Central memory CD8-positive, alpha-beta T cell (primary cell): ENCODE data around the gene CSNK1A1.
"Not testable (repeated sequence)": the region's sequence is repeated elsewhere in the genome, so short reads cannot be mapped to it uniquely, and the experiment has no call there.

Source experiments
- ATAC-seq: fragments of 150-1000 bp; cut with Tn5 transposase; replicated peaks from 2 replicates; pipeline ENCODE4 v1.10.0; 2022; ENCODE audit warnings: mild to moderate bottlenecking, moderate FRiP score, moderate number of reproducible peaks; ENCODE audit not compliant: poor library complexity, severe bottlenecking; ENCODE audit errors: extremely low read depth
- DNase-seq, 2 donors: peaks; one replicate each; pipeline ENCODE4 v3.0.0; 2021; ENCODE audit warnings: low spot score in 2 of 2
- H3K27ac Mint-ChIP-seq: one replicate; pipeline ENCODE4 v1.8.0; 2022; ENCODE audit warnings: low read depth, mild to moderate bottlenecking, moderate library complexity, mixed read lengths
- H3K27me3 Mint-ChIP-seq: one replicate; pipeline ENCODE4 v1.8.0; 2022; ENCODE audit warnings: mixed read lengths
- H3K36me3 Mint-ChIP-seq: one replicate; pipeline ENCODE4 v1.8.0; 2022; ENCODE audit warnings: mild to moderate bottlenecking, moderate library complexity, mixed read lengths; ENCODE audit not compliant: insufficient read depth
- H3K4me1 Mint-ChIP-seq: one replicate; pipeline ENCODE4 v1.8.0; 2022; ENCODE audit warnings: mixed read lengths
- H3K4me3 Mint-ChIP-seq: one replicate; pipeline ENCODE4 v1.8.0; 2022; ENCODE audit warnings: mild to moderate bottlenecking, moderate library complexity, mixed read lengths
- H3K9me3 Mint-ChIP-seq: one replicate; pipeline ENCODE4 v1.8.0; 2022; ENCODE audit warnings: mixed read lengths

CSNK1A1 gene

GRCh38 chr5:149517461-149518122 lies 33.6 kb downstream of the CSNK1A1 start:
- DNase-seq = no peak
- no peaks in the 10 kb centered on the region for H3K27me3 Mint-ChIP-seq
- no peak for ATAC-seq
- H3K27ac Mint-ChIP-seq = peak overlapping the region; percentile 10
- no peaks in the 10 kb centered on the region for H3K9me3 Mint-ChIP-seq
- no peak overlapping the region for H3K4me3 Mint-ChIP-seq
- peaks cover 65% of the 10 kb centered on the region for H3K4me1 Mint-ChIP-seq
- peaks cover 25% of the 10 kb centered on the region for H3K36me3 Mint-ChIP-seq

- Mint-ChIP-seq H3K9me3 (no peaks in the 10 kb centered on the region), H3K27me3 (no peaks in the 10 kb centered on the region), H3K4me3 (no peak overlapping the region), H3K27ac (peak overlapping the region; percentile 20), H3K36me3 (peaks cover 33% of the 10 kb centered on the region), H3K4me1 (peaks cover 41% of the 10 kb centered on the region)
- ATAC-seq (no peak), DNase-seq (no peak)
Measured at GRCh38 chr5:149514512-149514911, 36.7 kb downstream of the CSNK1A1 start.

- H3K27ac Mint-ChIP-seq, ATAC-seq, H3K27me3 Mint-ChIP-seq, DNase-seq, H3K9me3 Mint-ChIP-seq, H3K4me3 Mint-ChIP-seq: not testable (repeated sequence)
- Mint-ChIP-seq H3K4me1 (peaks cover 36% of the 10 kb centered on the region), H3K36me3 (peaks cover 40% of the 10 kb centered on the region)
Measured at GRCh38 chr5:149513372-149513947, 37.8 kb downstream of the CSNK1A1 start.

GRCh38 chr5:149510136-149510535 lies 41.1 kb downstream of the CSNK1A1 start:
- Mint-ChIP-seq H3K27me3 (no peaks in the 10 kb centered on the region), H3K36me3 (peaks cover 61% of the 10 kb centered on the region), H3K9me3 (no peaks in the 10 kb centered on the region), H3K27ac (peak overlapping the region; percentile 77), H3K4me1 (peaks cover 2% of the 10 kb centered on the region), H3K4me3 (no peak overlapping the region)
- no peak for ATAC-seq
- DNase-seq = no peak

GRCh38 chr5:149504677-149505076 lies 46.6 kb downstream of the CSNK1A1 start:
- Mint-ChIP-seq H3K9me3 (no peaks in the 10 kb centered on the region), H3K4me3 (no peak overlapping the region), H3K4me1 (no peaks in the 10 kb centered on the region), H3K36me3 (peaks cover 68% of the 10 kb centered on the region), H3K27ac (no peak overlapping the region), H3K27me3 (no peaks in the 10 kb centered on the region)
- DNase-seq = no peak
- ATAC-seq = no peak

- H3K36me3 Mint-ChIP-seq = peaks cover 66% of the 10 kb centered on the region
- ATAC-seq (no peak), DNase-seq (no peak)
- H3K27ac Mint-ChIP-seq = no peak overlapping the region
- H3K4me1 Mint-ChIP-seq = no peaks in the 10 kb centered on the region
- no peaks in the 10 kb centered on the region for H3K9me3 Mint-ChIP-seq
- no peak overlapping the region for H3K4me3 Mint-ChIP-seq
- H3K27me3 Mint-ChIP-seq = no peaks in the 10 kb centered on the region
Measured at GRCh38 chr5:149503006-149503405, 48.2 kb downstream of the CSNK1A1 start.

- H3K36me3 Mint-ChIP-seq = peaks cover 62% of the 10 kb centered on the region
Measured at GRCh38 chr5:149500922-149501582, 50.2 kb downstream of the CSNK1A1 start.

GRCh38 chr5:149498724-149499336 lies 52.4 kb downstream of the CSNK1A1 start:
- H3K9me3 Mint-ChIP-seq = no peaks in the 10 kb centered on the region
- no peak overlapping the region for H3K4me3 Mint-ChIP-seq
- H3K27me3 Mint-ChIP-seq = no peaks in the 10 kb centered on the region
- DNase-seq = no peak
- no peaks in the 10 kb centered on the region for H3K4me1 Mint-ChIP-seq
- ATAC-seq = no peak
- H3K36me3 Mint-ChIP-seq = peaks cover 58% of the 10 kb centered on the region
- no peak overlapping the region for H3K27ac Mint-ChIP-seq

More at GRCh38 chr5:149500922-149501582, 50.2 kb downstream of the CSNK1A1 start:
- H3K4me3 Mint-ChIP-seq = no peak overlapping the region
- no peak for ATAC-seq
- H3K27ac Mint-ChIP-seq = no peak overlapping the region
- H3K4me1 Mint-ChIP-seq = no peaks in the 10 kb centered on the region
- no peaks in the 10 kb centered on the region for H3K27me3 Mint-ChIP-seq
- DNase-seq = no peak
- H3K9me3 Mint-ChIP-seq = no peaks in the 10 kb centered on the region

GRCh38 chr5:149497357-149497756 lies 53.9 kb downstream of the CSNK1A1 start:
- Mint-ChIP-seq H3K4me3 (no peak overlapping the region), H3K27me3 (no peaks in the 10 kb centered on the region), H3K9me3 (no peaks in the 10 kb centered on the region), H3K36me3 (peaks cover 54% of the 10 kb centered on the region), H3K4me1 (no peaks in the 10 kb centered on the region), H3K27ac (no peak overlapping the region)
- DNase-seq (no peak), ATAC-seq (no peak)

GRCh38 chr5:149496917-149497316 lies 54.3 kb downstream of the CSNK1A1 start:
- no peaks in the 10 kb centered on the region for H3K4me1 Mint-ChIP-seq
- DNase-seq (no peak), ATAC-seq (no peak)
- H3K27me3 Mint-ChIP-seq = no peaks in the 10 kb centered on the region
- no peaks in the 10 kb centered on the region for H3K9me3 Mint-ChIP-seq
- peaks cover 52% of the 10 kb centered on the region for H3K36me3 Mint-ChIP-seq
- no peak overlapping the region for H3K4me3 Mint-ChIP-seq
- no peak overlapping the region for H3K27ac Mint-ChIP-seq

GRCh38 chr5:149496166-149496565 lies 55.1 kb downstream of the CSNK1A1 start:
- Mint-ChIP-seq H3K36me3 (peaks cover 48% of the 10 kb centered on the region), H3K27ac (no peak overlapping the region), H3K9me3 (no peaks in the 10 kb centered on the region)

GRCh38 chr5:149495673-149496072 lies 55.6 kb downstream of the CSNK1A1 start:
- DNase-seq = no peak
- no peaks in the 10 kb centered on the region for H3K4me1 Mint-ChIP-seq
- H3K27me3 Mint-ChIP-seq = no peaks in the 10 kb centered on the region
- H3K36me3 Mint-ChIP-seq = peaks cover 45% of the 10 kb centered on the region
- ATAC-seq = no peak
- no peaks in the 10 kb centered on the region for H3K9me3 Mint-ChIP-seq
- no peak overlapping the region for H3K27ac Mint-ChIP-seq
- no peak overlapping the region for H3K4me3 Mint-ChIP-seq

More at GRCh38 chr5:149496166-149496565, 55.1 kb downstream of the CSNK1A1 start:
- H3K27me3 Mint-ChIP-seq = no peaks in the 10 kb centered on the region
- DNase-seq (no peak), ATAC-seq (no peak)
- no peaks in the 10 kb centered on the region for H3K4me1 Mint-ChIP-seq
- no peak overlapping the region for H3K4me3 Mint-ChIP-seq
